Right lobe of liver (tissue), 6 donors: ENCODE measurements around the gene GATA6. TPM values are rescaled to one million over a fixed set of nuclear protein-coding genes. Genes with fewer than 3 reads are reported as not detected.

Experiments
- ATAC-seq, 4 donors: fragments of 200-7000 bp; cut with Tn5 transposase; one replicate each; pipeline ENCODE4 v1.9.1; 2020; ENCODE audit warnings: mild to moderate bottlenecking in 4 of 4, moderate library complexity in 4 of 4
- DNase-seq, 3 donors: peaks; one replicate each; pipeline ENCODE4 v3.0.0-alpha.2; 2020
- H3K27ac ChIP-seq, 3 donors: fragments of 200-600 bp; one replicate each; pipeline ENCODE4 v1.8.0; 2022
- H3K27me3 ChIP-seq, 2 donors: fragments of 200-600 bp; one replicate each; pipeline ENCODE4 v1.8.0; 2022
- H3K36me3 ChIP-seq, 4 donors: fragments of 200-600 bp; sonication (generic) in 1 of 4; one replicate each; pipeline versions ENCODE4 v1.5.1 to v1.8.0; 2017 to 2022; ENCODE audit warnings: control low read depth in 1 of 4
- H3K4me1 ChIP-seq, 4 donors: fragments of 200-600 bp; sonication (generic) in 1 of 4; one replicate each; pipeline versions ENCODE4 v1.5.1 to v1.8.0; 2017 to 2022; ENCODE audit warnings: control low read depth in 1 of 4
- H3K4me3 ChIP-seq, 3 donors: fragments of 200-600 bp; one replicate each; pipeline ENCODE4 v1.8.0; 2022
- H3K9me3 ChIP-seq, 4 donors: fragments of 200-600 bp; sonication (generic) in 1 of 4; one replicate each; pipeline versions ENCODE4 v1.5.1 to v1.8.0; 2017 to 2022; ENCODE audit warnings: control low read depth in 1 of 4
- POLR2A ChIP-seq: fragments of 450-650 bp; IDR thresholded peaks from one replicate; pipeline ENCODE4 v1.6.1; 2017; ENCODE audit warnings: antibody characterized with exemption, mild to moderate bottlenecking
- WGBS: methylation state at CpG from one replicate; pipeline ENCODE4 v1.1.6; 2018; ENCODE audit warnings: low coverage, low lambda C conversion rate; ENCODE audit not compliant: insufficient coverage; ENCODE audit errors: missing lambda C conversion rate; 5-methylcytosine and 5-hydroxymethylcytosine counted together
- intact Hi-C, 2 donors: fragments of 100-400 bp; cut with DNase I; formaldehyde crosslinking; loops; one replicate each; pipeline versions ENCODE4 v1.11.2 to v1.14.1; 2022
- total RNA-seq, 6 experiments: library from RNA; depleted of rRNA in 2 of 6; stranded (reverse); fragments of >200 nt in 2 of 6; fragmentation: NEBNext Ultra II Directional in 3 of 6; extraction: Animal tissue kit (Norgen Biotek cat#: 25700) in 3 of 6; gene quantifications; one replicate each; pipeline versions ENCODE4 v1.1.0 to v1.2.4, GENCODE V29; 2016 to 2023
- TF ChIP-seq, protein P1 (sequence below), 4 donors: fragments of 200-600 bp in 3 of 4; fragments of 450-650 bp in 1 of 4; IDR thresholded peaks; one replicate each; pipeline versions ENCODE4 v1.5.1 to v1.8.0; 2016 to 2022; ENCODE audit warnings: antibody characterized with exemption in 4 of 4, mild to moderate bottlenecking in 2 of 4
- donor health status: DM: no; HTN: yes; CAD: no.
- donor health status: DM: no; HTN: no; CAD: no.
- donor health status: DM: no; HTN: no; CAD: no.
- donor health status: DM: no; HTN: yes; CAD: no.
- donor health status: DM: no; HTN: yes; CAD: no.

Gene GATA6
- total RNA-seq, 6 experiments from 2014 or later: 8.0 to 14.0 (median 9.5) TPM

DNA sequence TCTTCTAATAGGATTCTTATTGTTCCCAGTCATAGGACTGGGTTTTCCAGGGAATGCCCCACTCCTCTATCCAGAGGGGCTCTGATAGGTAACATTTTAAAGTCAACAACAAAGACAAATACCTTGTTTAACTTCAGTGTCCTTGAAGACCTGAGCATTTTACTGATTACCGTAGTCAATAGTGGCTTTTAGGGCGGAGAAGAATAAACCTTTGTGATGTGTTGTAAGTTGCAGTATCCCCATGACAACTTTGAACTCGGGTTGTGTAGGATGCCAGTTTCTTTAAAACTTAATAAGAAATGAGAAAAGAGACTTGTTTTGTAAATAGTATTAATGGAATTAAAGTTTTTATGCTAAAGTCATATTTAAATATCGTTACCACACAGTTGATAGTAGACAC, 6.0 kb downstream of the GATA6 start:
- peaks cover 0 to 7% (median 0%) of the 10 kb centered on the region in 4 donors for H3K4me1 ChIP-seq
- no peaks in the 10 kb centered on the region for H3K27me3 ChIP-seq
- 44% methylated on average over 4 of the region's 4 CpGs for WGBS
- no peak overlapping the region for H3K4me3 ChIP-seq
- peaks cover 0 to 12% (median 0%) of the 10 kb centered on the region in 4 donors for H3K36me3 ChIP-seq
- ATAC-seq (no peak), DNase-seq (no peak)
- peak overlapping the region; percentile 4 to 24 (median 16) for H3K27ac ChIP-seq
- TF ChIP-seq POLR2A: no peak
- TF ChIP-seq, protein P1, sequence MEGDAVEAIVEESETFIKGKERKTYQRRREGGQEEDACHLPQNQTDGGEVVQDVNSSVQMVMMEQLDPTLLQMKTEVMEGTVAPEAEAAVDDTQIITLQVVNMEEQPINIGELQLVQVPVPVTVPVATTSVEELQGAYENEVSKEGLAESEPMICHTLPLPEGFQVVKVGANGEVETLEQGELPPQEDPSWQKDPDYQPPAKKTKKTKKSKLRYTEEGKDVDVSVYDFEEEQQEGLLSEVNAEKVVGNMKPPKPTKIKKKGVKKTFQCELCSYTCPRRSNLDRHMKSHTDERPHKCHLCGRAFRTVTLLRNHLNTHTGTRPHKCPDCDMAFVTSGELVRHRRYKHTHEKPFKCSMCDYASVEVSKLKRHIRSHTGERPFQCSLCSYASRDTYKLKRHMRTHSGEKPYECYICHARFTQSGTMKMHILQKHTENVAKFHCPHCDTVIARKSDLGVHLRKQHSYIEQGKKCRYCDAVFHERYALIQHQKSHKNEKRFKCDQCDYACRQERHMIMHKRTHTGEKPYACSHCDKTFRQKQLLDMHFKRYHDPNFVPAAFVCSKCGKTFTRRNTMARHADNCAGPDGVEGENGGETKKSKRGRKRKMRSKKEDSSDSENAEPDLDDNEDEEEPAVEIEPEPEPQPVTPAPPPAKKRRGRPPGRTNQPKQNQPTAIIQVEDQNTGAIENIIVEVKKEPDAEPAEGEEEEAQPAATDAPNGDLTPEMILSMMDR (IDR thresholded peaks at IDR 0.05): no peak
- no peaks in the 10 kb centered on the region for H3K9me3 ChIP-seq
- intact Hi-C loops: loop anchor here in 1 of 2 donors (10.0 kb wide), 1 partner anchor 169 kb away; no protein-coding TSS in a partner anchor

- peak overlapping the region; percentile 31 to 49 (median 32) for H3K27ac ChIP-seq
- H3K4me3 ChIP-seq: peak overlapping the region in 2 of 3 donors; percentile 6 to 7
- peaks cover 0 to 3% (median 0%) of the 10 kb centered on the region in 4 donors for H3K4me1 ChIP-seq
- no peaks in the 10 kb centered on the region for H3K27me3 ChIP-seq
- ATAC-seq (peak in 3 of 4 donors; percentile 12 to 32 (median 29)), DNase-seq (no peak)
- no peak for TF ChIP-seq POLR2A
- TF ChIP-seq, protein P1 (IDR thresholded peaks at IDR 0.05): no peak
- WGBS: 47% methylated on average over 33 of the region's 71 CpGs
- intact Hi-C loops: loop anchor here in 1 of 2 donors (10.0 kb wide), 1 partner anchor 168 kb away; no protein-coding TSS in a partner anchor
- peaks cover 0 to 18% (median 5%) of the 10 kb centered on the region in 4 donors for H3K36me3 ChIP-seq
- no peaks in the 10 kb centered on the region for H3K9me3 ChIP-seq
These were observed 7.3 kb downstream of the GATA6 start for GRCh38 chr18:22176420-22177326.

DNA sequence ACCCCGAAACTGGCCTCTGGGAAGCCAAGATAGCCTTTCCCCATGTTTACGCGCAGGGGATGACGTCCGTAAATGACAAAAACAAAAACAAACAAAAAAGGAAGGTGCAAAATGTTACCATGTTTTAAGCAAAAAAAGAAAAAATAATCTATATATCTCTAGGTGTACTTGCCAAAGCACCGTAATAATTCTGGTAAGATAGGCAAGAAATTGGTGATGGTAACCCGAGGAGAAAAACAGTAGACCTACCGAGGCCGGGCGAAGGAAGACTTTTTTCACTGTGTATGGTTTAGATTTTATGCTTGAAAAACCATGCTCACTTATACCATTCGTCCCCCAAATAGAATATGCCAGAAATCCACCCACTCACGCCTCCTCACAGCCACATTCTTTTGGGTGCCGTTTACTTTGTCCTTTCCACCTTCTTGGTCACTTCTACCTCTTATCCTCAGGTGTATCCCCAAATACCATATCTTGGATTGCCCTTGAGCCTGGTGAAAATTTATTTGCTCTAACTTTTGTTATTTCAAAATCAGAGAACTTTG, 8.0 kb downstream of the GATA6 start:
- H3K4me1 ChIP-seq: peaks cover 0 to 3% (median 0%) of the 10 kb centered on the region in 4 donors
- WGBS: 69% methylated on average over 10 of the region's 13 CpGs
- DNase-seq (no peak), ATAC-seq (no peak)
- H3K9me3 ChIP-seq: no peaks in the 10 kb centered on the region
- H3K4me3 ChIP-seq: peak overlapping the region in 2 of 3 donors; percentile 6 to 7
- no peaks in the 10 kb centered on the region for H3K27me3 ChIP-seq
- intact Hi-C loops: loop anchor here in 1 of 2 donors (10.0 kb wide), 1 partner anchor 167 kb away; no protein-coding TSS in a partner anchor
- peak overlapping the region; percentile 31 to 49 (median 32) for H3K27ac ChIP-seq
- TF ChIP-seq POLR2A: no peak
- TF ChIP-seq, protein P1 (IDR thresholded peaks at IDR 0.05): no peak
- H3K36me3 ChIP-seq: peaks cover 0 to 24% (median 5%) of the 10 kb centered on the region in 4 donors

DNA sequence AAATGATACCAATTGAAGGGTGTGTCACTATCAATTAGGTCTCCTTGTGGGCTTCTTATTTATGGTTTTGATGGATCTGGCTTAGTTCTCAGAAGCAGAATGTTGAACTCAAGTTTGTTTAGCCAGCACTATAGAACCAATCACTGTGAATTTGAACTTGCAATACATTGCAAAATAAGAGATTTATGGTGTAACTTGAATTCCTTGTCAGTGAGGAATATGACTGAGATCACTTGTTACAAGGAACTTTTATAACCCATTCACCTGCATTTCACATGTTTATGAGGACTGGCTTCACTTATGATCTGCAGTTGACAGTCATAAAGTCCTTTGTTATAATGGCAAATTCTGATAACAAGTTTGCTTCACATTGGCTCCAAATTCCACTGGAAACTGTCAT, 9.8 kb downstream of the GATA6 start:
- no peaks in the 10 kb centered on the region for H3K9me3 ChIP-seq
- no peak for ATAC-seq
- H3K27ac ChIP-seq: no peak overlapping the region
- no peaks in the 10 kb centered on the region for H3K27me3 ChIP-seq
- peaks cover 0 to 41% (median 10%) of the 10 kb centered on the region in 4 donors for H3K36me3 ChIP-seq
- no peak overlapping the region for H3K4me3 ChIP-seq
- no peaks in the 10 kb centered on the region for H3K4me1 ChIP-seq
- no peak for DNase-seq
- TF ChIP-seq, protein P1 (IDR thresholded peaks at IDR 0.05): no peak
- TF ChIP-seq POLR2A: no peak
- intact Hi-C loops: loop anchor here in 1 of 2 donors (10.0 kb wide), 1 partner anchor 166 kb away; no protein-coding TSS in a partner anchor
